ENCODE results near the gene FOXD4L6. TPM values are rescaled to one million over a fixed set of nuclear protein-coding genes. Genes with fewer than 3 reads are reported as not detected.

FOXD4L6 gene
- not detected in 2 replicates for total RNA-seq

GRCh38 chr9:41128581-41128980, at the start of gene FOXD4L6:
Gene FOXD4L6 (minus strand): TSS chr9:41128681. CDS start chr9:41128383, 298 bp downstream.

Other genes starting within 250 kb of the FOXD4L6 start
- 3.8 and 4.3 TPM in 2 replicates for gene ZNG1F, start 60.6 kb upstream of the FOXD4L6 start, total RNA-seq